HTERT RPE-1 (cell line): ENCODE measurements around the gene AGAP3.

Experiments
- in situ Hi-C: fragments of 300-500 bp; cut with MboI; formaldehyde crosslinking; loops from 4 replicates; pipeline ENCODE4 v1.14.3; 2020; ENCODE audit warnings: low sequenced_read_pairs

Gene AGAP3

DNA sequence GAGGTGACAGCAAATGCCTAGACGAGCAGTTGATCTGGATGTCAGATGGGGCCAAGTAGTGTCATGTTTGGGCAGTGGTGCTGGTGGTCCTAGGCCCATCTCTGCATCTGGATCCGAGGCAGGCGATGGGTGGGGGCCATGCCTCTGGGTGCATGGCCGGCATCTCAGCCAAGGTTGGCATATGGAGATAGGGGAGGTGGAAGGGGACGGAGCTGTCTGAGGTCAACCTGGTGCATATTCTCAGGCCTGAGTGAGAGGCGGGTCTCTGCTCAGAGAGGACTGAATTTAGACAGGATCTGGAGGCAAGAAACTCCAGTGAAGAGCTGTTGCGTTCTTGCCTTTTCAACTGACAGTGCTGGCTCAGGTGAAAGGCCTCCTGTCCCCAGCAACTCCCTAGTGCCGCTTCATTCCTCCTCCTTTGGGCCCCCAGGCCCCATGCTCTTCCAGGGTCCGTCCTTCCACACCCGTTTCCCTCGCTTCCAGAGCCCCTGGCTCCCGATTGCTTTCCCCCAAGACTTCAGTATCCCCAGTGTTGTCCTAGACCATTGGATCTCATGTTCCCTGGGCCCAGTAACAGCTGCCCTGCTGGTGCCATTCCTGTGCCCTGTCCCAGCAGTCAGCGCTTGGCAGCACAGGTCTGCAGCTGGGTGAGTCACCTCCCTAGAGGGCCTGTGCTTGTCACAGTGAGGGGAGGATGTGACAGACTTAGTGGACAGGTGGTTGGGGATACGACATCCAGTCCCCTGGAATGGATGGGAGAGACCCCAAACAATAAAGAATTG, 48.7 kb downstream of the AGAP3 start:
- in situ Hi-C loops, result no loop called here

DNA sequence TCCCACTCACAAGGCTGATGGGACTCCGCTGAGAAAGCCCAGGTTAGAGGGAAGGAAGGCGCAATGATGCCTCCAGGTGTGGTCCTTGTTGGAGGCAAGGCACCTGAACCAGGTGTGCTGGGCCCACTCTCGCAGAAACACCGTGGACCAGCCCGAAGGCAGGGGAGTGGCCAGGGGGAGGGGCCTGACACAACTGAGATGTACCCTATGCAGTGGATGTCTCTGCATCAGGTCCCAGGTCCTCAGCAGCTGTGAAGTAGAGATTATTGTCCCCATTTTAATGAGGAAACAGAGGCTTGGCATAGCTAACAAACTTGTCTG, 49.2 kb downstream of the AGAP3 start:
- in situ Hi-C loops, result no loop called here

DNA sequence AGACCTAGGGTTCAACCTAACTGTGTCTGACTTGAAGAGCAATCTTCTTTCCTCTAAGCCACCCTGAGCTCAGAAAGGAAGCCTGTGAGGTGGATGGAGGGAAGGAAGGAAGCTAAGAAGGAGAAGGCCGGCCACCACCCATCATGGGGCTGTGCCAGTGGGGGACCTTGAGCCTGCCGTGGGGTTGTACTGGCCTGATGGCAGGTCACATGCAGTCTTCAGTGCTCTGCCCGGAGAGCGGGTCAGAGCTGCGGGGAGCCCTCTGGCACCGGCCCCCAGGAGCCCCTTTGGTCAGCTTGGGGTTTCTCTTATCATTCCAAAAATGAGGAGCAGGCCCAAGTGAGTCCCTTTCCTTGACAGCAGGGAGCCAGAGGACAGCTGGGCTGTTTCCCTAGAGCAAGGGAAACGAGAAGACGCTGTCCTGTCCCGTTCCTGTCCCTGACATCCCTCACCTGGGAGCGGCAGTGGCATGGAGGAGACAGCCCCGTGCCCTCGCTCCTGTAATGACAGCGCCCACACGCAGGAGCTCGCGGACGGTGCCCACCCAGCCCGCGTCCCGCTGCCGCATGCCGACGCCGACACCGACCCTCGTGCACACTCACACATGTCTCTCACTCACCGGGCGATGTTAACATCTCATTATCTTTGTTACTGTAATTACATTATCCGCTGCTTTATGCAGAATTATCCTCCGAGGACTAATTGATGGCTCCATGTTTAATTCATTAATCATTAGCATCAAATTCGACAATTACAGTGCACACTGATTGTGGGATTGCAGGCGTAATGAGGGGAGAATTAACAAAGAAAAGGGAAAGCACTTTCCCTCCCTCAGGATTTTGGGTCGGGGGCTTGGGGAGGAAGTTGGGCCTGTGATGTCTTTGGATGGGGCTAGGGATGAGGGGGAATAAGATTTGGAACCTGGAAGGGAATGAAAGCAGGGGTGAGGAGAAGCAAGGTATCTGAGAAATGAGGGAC, 49.9 kb downstream of the AGAP3 start:
- in situ Hi-C loops, result no loop called here

DNA sequence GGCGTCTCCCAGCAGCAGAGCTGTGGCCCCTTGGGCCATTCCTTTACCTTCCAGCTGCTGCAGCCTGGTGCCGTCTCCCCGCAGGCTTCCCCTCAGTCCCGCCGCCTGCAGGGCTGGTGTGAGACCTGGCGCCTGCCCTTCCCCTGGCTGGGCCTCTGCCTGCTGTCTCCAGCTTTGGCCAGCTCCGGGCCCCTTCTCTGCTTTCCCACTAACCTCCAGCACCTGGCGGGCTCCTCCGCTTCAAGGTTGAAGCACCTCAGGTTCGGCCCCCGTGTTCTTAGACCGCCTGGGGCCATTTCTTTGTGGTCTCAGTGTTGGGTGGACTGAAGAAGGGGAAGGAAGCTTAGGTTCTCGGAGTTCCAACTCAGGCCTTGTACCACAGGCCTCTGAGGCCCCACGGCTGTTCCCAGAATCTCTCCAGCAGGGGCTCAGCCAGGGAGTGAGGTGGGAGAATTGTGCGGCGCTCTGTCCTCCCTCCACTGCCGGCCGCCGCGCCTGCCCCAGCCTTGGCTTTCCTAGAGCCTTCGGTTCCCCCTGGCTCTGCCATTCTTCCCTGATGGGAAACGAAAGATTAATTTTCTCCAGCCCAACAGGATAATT, 50.9 kb downstream of the AGAP3 start:
- in situ Hi-C loops, result no loop called here

DNA sequence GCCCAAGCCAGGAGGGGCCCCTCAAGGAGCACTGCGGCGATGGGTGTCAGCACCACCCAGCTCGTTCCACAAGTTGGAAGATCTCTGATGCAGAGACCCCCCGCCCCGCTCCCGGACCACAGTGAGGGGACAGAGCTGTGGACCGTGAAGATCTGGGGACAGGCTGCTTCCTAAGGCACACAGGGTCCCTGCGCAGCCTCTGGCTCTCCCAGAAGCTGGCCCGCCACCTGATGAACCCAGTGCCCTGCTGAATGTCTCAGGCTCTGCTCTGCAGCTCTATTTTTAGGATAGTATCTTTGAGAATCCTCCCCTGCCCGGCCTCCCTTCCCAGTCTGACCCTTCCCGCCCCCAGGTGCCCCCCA, 51.5 kb downstream of the AGAP3 start:
- in situ Hi-C loops, result no loop called here

DNA sequence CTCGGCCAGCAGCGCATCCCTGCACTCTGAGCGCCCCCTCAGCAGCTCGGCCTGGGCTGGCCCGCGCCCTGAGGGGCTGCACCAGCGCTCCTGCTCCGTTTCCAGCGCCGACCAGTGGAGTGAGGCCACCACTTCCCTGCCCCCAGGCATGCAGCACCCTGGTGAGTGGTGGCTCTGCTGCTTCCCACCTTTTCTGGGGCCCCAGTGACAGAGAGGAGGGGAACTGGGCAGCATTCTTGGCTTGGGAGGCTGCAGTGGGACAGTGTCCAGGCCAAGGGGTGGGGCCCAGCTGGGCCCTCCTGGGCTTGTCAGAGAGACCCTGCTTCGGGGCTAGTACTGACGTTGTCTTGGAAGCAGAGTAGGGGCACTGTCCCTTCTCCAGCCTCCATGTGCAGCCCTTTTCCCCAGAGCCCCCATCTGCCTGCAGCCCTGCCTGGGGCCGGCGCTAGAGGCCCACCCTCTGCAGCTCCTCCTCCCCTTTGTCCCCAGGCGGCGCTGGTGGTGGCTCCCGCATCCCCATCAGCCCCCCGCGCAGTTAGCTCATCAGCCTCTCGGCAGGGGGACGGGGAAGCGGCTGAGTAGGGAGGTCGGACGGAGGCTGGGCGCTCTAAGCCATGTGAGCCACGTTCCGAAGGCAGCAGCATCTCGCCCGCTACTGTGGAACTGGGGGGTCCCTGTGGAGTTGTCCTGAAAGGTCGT, 52.0 kb downstream of the AGAP3 start:
- in situ Hi-C loops, result no loop called here

DNA sequence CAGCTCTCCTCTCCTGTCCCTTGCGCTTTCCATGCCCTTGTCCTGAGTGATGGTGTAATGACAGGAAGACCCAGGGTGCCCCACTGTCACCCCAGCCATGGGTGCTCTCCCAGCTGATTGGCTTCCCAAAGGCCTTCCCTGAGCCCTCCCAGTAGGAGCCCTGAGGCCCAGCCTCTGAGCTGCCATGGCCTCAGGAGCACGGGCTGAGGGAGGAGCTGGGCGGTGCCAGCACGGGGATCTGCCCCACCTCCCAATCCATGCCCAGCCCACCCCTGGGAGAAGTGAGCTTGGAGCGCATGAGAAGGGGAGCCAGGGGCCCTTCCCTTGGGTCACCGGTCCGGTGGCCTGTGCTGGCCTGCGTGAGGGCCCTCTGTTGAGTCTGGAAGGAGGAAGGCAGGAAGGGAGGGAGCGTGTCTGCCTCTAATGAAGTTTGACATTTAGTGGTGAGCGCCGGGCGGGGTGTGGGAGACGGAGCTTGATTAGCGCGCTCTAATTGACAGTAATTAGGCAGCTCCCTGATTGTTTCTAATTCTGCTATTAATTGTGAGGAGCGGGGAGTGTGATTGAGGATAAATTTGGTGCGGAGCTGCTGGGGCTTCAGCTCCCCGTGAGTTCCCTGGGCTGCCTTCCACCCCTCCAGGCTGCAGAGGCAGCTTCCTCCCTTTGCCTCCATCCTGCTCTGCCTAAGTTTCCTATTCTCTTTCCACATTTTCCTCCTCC, 53.0 kb downstream of the AGAP3 start:
- in situ Hi-C loops, result no loop called here

DNA sequence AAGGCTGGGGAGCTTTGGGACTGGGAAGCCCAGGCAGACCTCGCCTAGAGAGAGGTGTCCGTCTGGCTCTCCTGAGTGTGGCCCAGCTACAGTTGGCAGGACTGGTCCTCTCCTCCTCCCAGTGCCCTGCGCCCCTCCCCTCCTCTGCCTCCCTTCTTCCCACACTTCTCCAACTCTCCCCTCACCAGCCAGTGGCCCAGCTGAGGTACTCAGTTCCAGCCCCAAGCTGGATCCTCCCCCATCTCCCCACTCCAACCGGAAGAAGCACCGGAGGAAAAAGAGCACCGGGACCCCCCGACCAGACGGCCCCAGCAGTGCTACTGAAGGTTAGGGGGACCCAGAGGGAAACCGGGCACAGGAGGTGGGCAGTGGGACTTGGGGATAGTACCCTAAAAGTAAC, 53.5 kb downstream of the AGAP3 start:
- in situ Hi-C loops, result no loop called here

DNA sequence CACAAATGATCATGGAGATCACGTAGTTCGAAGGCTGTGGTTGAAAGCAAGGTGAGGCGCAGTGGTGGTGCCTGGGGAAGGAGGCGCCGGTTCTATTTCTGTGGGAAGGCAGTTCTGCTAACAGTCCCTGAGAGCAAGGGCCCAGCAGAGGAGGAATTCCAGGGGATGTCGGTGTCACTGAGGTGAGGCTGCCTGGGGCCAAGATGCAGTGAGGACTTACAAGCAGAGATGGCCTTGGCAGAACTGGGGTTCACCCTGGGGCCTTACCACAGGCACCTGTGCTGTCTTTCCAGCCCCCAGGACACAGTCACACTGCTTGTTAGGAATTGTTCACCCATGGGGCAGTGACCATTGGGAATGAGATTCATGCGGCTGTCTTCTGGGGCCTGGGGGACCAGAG, 54.6 kb downstream of the AGAP3 start:
- in situ Hi-C loops, result no loop called here

DNA sequence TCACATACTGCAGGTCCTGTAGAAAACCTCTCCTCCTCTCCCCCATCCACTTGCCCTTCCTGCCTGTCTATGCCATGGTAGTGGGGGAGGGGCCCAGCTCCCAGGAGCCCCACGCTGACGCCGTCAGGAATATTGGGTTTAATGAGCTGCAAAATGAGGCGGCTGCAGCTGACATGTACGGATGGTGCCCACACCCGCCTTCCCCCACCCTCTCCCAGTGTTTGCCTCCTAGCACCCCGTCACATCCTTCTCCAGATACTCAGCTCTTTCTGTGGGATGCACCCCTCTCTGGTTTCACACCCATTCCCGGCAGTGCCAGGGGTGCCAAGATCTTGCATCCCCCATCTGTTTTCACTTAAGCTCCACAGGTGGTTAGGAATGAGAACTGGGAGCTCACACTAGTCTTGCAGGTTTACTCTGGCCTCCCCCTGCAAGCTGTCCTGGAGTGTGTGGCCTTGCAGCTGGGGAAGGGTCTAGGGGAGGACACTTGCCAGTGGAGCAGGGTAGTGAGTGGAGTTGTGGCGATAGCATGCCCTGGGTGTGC, 55.1 kb downstream of the AGAP3 start:
- in situ Hi-C loops, result no loop called here

DNA sequence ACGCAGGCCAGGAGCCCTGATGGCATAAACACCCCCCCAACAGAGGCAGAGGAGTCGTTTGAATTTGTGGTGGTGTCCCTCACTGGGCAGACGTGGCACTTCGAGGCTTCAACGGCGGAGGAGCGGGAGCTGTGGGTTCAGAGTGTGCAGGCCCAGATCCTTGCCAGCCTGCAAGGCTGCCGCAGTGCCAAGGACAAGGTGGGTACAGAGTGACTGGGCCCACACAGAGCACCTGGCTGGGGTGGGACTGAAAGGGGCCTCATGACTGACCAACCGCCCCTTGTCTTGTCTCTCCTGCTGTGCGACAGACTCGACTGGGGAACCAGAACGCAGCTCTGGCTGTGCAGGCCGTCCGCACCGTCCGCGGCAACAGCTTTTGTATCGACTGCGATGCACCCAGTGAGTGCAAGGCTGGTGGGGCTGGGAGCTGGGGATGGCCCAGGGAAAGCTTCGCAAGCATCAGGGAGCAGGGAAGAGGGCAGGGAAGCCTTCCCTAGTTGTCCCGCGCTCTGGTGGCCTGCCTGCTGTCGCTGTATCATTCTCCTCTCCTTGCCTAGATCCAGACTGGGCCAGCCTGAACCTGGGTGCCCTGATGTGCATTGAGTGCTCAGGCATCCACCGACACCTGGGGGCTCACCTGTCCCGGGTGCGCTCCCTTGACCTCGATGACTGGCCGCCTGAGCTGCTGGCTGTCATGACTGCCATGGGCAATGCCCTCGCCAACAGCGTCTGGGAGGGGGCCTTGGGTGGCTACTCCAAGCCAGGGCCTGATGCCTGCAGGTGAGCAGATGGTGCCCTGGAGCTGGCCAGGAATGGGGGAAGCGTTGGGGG, 55.8 kb downstream of the AGAP3 start:
- in situ Hi-C loops, result no loop called here

DNA sequence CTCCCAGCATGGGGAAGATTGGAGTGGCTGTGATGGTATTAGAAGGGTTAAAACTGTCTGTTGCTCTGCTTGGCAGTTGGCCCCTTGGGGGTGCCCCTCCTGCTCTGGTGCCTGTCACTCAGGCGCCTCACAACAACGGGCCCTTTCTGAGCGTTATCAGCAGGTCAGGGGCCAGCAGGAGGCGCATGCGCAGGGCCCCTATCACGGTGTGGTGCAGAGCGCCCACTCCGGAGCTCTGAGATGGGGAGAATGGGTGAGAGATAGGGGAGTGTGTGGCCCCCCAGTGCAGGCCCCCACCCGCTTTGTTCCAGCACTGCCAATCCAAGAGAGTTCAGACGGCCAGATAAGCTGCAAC, 56.4 kb downstream of the AGAP3 start:
- in situ Hi-C loops, result no loop called here

DNA sequence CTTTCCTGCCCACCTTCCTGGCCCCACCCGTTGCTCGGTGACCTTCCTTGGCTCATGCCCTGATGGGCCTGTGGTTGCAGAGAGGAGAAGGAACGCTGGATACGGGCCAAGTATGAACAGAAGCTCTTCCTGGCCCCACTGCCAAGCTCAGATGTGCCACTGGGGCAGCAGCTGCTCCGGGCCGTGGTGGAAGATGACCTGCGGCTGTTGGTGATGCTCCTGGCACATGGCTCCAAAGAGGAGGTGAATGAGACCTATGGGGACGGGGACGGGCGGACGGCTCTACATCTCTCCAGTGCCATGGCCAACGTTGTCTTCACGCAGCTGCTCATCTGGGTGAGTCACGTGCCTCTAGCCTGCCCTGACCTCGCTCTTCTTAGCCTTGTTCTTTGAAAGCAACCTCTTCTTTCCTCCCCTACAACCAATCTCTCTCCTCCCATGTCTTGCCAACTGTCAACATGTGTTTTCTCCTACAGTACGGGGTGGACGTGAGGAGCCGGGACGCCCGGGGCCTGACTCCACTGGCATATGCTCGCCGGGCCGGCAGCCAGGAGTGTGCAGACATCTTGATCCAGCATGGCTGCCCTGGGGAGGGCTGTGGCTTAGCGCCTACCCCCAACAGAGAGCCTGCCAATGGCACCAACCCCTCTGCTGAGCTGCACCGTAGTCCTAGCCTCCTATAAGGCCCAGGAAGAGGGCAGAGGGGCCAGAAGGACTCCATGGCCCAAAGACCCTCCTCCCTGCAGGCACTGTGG, 57.2 kb downstream of the AGAP3 start:
- in situ Hi-C loops, result no loop called here

DNA sequence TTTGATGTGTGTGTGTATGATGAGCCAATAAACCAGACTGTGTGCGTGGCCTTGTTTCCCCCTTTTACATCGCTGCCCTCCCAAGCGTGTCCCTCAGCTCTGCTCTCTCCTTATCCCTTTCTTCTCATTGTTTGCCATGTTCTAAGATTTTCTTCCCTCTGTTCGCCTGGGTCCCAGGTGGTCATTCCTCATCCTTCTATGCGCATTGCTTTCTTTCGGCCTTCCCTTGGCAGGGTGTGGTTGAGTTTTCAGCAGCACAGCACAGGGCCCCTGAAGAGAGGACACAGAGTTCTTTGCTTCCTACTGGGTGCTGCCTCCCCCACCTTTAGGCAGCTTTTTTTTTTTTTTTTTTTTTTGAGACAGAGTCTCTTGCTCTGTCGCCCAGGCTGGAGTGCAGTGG, 58.1 kb downstream of the AGAP3 start:
- in situ Hi-C loops, result no loop called here

DNA sequence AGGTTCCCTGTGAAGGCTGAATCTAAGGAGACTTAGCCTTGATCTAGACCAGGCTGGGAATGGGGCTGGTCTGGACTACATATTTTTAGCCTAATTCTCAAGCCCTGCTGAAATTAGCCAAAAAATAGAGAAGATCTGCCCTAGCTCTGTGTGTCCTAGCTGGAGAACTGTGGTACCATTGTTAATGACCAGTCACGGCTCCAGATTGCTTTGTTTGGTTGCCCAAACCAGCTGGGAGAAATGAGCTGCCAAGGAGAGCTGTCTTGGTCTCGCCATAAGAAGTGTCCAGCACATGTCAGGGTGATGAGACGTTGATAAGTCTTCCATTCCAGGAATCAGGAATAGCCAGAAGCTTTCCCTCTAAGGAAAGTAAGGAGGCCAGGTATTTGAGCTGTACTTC, 60.5 kb downstream of the AGAP3 start:
- in situ Hi-C loops, result no loop called here

DNA sequence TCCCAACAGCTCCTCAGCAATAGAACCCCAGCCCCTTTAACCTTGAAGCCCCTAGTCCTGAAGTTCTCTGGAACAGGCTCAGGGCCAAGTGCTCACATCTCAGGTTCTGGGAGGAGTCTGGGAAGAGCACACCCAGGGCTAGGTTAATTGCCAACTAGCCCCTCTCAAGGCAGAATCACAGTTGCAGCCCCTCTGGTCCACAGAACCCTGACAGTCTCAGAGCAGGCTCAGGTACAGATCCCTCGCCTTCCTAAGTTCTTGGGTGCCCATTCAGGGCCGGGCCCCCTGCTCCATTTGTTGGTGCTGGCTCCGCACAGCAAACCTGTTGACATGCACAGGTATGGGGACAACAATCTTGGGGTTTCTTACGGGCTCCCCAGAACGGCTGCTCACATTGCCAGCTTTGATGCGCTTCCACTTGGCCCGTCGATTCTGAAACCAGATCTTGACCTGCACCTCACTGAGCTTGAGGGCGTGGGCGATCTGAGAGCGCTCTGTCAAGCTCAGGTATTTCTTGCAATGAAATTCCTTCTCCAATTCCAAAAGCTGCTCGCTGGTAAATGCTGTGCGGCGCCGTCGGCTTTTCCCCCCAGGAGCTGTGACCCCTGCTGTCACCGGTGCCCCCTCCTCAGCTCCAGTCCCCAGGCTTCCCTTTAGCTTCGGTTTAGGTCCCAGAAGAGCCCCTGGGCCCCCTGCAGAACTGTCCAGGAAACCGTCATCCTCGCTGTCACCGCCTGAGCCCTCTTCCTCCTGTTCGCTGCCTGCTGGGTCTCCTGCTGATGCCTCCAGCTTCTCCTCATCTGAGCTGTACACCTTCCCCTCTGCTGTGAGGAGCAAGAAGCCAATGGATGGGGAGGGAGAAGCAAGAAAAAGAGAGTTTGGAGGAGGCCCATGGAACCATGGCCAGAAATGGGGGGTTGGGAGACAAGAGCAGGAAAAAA, 62.3 kb downstream of the AGAP3 start:
- in situ Hi-C loops, result no loop called here

DNA sequence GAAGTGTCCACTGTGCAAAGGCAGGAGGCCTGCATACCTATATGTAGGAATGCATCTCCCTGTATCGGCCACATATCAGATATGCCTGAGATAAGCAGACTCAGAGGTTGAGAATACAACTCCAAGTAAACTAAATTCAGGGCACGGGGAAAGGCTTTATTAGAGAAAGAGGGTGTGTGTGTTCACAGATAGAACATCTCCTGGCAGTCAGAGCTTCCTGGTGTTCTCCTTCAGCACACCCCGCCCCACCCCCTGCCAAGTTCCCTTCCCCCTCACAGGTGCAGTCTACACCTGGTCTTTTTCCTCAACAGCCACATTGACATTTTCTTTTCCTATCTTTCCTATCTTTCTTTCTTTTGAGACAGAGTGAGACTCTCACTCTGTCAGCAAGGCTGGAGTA, 64.1 kb downstream of the AGAP3 start:
- in situ Hi-C loops, result no loop called here
